ENCODE measurements around the gene PRKAG2.

Gene PRKAG2

GRCh38 chr7:151836191-151836926, 40.6 kb downstream of the PRKAG2 start:
- H4K20me1 ChIP-seq (ENCODE audit: control insufficient read depth, insufficient read depth, low read depth, low read length) = no peaks in the 10 kb centered on the region
- peaks cover 21% of the 10 kb centered on the region for H3K4me1 ChIP-seq (ENCODE audit: control insufficient read depth, low read length)
- H3K36me3 ChIP-seq (ENCODE audit: control insufficient read depth, low read length) = no peaks in the 10 kb centered on the region
- TF ChIP-seq CTCF (IDR thresholded peaks at IDR 0.05; ENCODE audit: low read depth, low read length, poor library complexity, severe bottlenecking) = no peak
- no peak for TF ChIP-seq EZH2phosphoT487 (IDR thresholded peaks at IDR 0.05; ENCODE audit: borderline replicate concordance, low read length)
- H3K27ac ChIP-seq (ENCODE audit: low read depth, low read length) = no peak overlapping the region
- H3K79me2 ChIP-seq (ENCODE audit: control insufficient read depth, low read length) = no peaks in the 10 kb centered on the region
- H3K27me3 ChIP-seq (ENCODE audit: control insufficient read depth, low read length) = no peaks in the 10 kb centered on the region
- no peaks in the 10 kb centered on the region for H3F3A ChIP-seq (ENCODE audit: control insufficient read depth, insufficient read depth)
- H3K9me3 ChIP-seq (ENCODE audit: control insufficient read depth, insufficient read depth, low read length) = no peaks in the 10 kb centered on the region
- H3K4me3 ChIP-seq (ENCODE audit: low read length) = no peak overlapping the region
- H3K9me2 ChIP-seq (replicated peaks; ENCODE audit: control insufficient read depth, low read length) = no peaks in the 10 kb centered on the region
- no peak overlapping the region for H3K4me2 ChIP-seq (ENCODE audit: low read length)

- Histone ChIP-seq H3K27ac (ENCODE audit: low read depth, low read length) (no peak overlapping the region), H3K9me2 (replicated peaks; ENCODE audit: control insufficient read depth, low read length) (no peaks in the 10 kb centered on the region), H3K27me3 (ENCODE audit: control insufficient read depth, low read length) (no peaks in the 10 kb centered on the region), H3K4me3 (ENCODE audit: low read length) (no peak overlapping the region), H4K20me1 (ENCODE audit: control insufficient read depth, insufficient read depth, low read depth, low read length) (no peaks in the 10 kb centered on the region), H3K79me2 (ENCODE audit: control insufficient read depth, low read length) (no peaks in the 10 kb centered on the region), H3K9me3 (ENCODE audit: control insufficient read depth, insufficient read depth, low read length) (no peaks in the 10 kb centered on the region), H3K36me3 (ENCODE audit: control insufficient read depth, low read length) (no peaks in the 10 kb centered on the region), H3F3A (ENCODE audit: control insufficient read depth, insufficient read depth) (no peaks in the 10 kb centered on the region), H3K4me1 (ENCODE audit: control insufficient read depth, low read length) (peaks cover 21% of the 10 kb centered on the region), H3K4me2 (ENCODE audit: low read length) (no peak overlapping the region)
- TF ChIP-seq CTCF (IDR thresholded peaks at IDR 0.05; ENCODE audit: low read depth, low read length, poor library complexity, severe bottlenecking) (no peak), EZH2phosphoT487 (IDR thresholded peaks at IDR 0.05; ENCODE audit: borderline replicate concordance, low read length) (no peak)
Measured at GRCh38 chr7:151835636-151836035, 41.3 kb downstream of the PRKAG2 start.

GRCh38 chr7:151834271-151835035, 42.5 kb downstream of the PRKAG2 start:
- no peaks in the 10 kb centered on the region for H4K20me1 ChIP-seq (ENCODE audit: control insufficient read depth, insufficient read depth, low read depth, low read length)
- H3K9me3 ChIP-seq (ENCODE audit: control insufficient read depth, insufficient read depth, low read length) = no peaks in the 10 kb centered on the region
- H3K27me3 ChIP-seq (ENCODE audit: control insufficient read depth, low read length) = no peaks in the 10 kb centered on the region
- peaks cover 15% of the 10 kb centered on the region for H3K4me1 ChIP-seq (ENCODE audit: control insufficient read depth, low read length)
- H3K27ac ChIP-seq (ENCODE audit: low read depth, low read length) = no peak overlapping the region
- H3K4me3 ChIP-seq (ENCODE audit: low read length) = no peak overlapping the region
- no peaks in the 10 kb centered on the region for H3K36me3 ChIP-seq (ENCODE audit: control insufficient read depth, low read length)
- no peak for TF ChIP-seq CTCF (IDR thresholded peaks at IDR 0.05; ENCODE audit: low read depth, low read length, poor library complexity, severe bottlenecking)
- no peaks in the 10 kb centered on the region for H3K79me2 ChIP-seq (ENCODE audit: control insufficient read depth, low read length)
- no peaks in the 10 kb centered on the region for H3F3A ChIP-seq (ENCODE audit: control insufficient read depth, insufficient read depth)
- no peaks in the 10 kb centered on the region for H3K9me2 ChIP-seq (replicated peaks; ENCODE audit: control insufficient read depth, low read length)
- H3K4me2 ChIP-seq (ENCODE audit: low read length) = no peak overlapping the region

Measured in DOHH2 (cell line).